Measurements from ENCODE around the gene SLC22A17.
"Not testable (repeated sequence)": the region's sequence is repeated elsewhere in the genome, so short reads cannot be mapped to it uniquely, and the experiment has no call there.

The SLC22A17 gene

GRCh38 chr14:23352506-23353432 is at the start of gene SLC22A17:
SLC22A17 (minus strand) TSS chr14:23352887.
- DNase-seq: peak; percentile 48

DNA sequence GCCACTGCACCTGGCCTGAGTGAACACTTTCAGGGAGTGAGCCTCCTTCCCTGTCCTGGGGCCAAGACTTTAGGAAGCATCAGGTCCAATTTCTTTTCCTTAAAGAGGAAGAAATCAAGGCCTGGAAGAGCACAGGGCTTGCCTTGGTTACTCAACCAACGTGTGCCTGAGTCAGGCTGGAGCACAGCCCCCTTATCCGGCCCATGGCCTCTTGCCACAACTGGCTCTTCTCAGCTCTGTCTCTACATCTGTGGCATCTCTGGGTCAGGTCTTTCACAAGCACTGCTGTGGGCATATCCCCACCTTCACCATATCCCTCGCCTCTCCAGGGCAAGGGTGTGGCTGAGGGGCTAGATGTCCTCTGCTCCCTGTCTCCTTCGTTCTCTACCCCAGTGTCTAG is 48.6 kb upstream of the SLC22A17 start:
- no peak for DNase-seq

DNA sequence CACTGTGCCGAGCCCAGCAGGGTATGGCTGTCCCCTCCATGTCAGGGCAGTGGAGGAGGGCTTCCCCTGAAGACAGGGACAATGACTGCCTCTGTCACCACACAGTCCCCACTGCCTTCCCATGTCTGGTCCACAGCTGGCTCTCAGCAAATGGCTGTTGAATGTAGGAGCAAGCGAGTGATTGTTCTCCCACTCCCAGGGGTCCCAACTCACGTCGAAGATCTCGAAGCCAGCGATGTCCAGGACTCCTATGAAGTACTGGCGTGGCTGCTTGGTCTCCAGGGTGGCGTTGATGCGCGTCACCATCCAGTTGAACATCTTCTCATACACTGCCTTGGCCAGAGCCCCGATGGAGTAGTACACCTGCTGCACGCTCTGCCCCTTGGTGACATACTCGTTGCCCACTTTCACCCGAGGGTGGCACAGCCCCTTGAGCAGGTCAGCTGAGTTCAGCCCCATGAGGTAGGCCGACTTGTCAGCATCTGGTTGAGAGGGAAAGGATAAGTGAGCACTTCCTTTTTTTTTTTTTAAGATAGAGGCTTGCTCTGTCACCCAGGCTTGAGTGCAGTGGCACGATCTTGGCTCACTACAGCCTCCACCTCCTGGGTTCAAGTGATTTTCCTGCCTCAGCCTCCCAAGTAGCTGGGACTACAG is 47.9 kb upstream of the SLC22A17 start:
- DNase-seq: not testable (repeated sequence)

- no peak for DNase-seq
These were observed 46.9 kb upstream of the SLC22A17 start for GRCh38 chr14:23399591-23399990.

DNA sequence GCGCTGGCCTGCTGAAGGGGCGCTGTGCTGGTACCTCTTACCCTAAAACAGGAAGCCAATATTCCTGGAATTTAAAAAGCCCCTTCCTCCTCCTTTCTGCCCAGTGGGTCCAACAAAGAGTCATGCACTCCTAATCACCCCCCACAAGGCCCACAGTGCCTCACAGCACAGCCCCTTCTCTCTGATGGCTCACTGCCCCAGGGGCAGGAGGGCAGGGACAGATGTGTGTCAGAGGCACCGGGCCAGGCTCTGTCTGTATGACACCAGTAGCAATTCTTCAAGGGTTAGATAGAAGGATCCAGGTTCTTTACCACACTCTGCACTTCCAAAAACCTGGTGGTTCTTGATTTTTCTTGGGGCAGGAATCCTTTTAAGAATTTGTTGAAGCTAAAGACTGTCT is 46.4 kb upstream of the SLC22A17 start:
- DNase-seq: no peak

DNA sequence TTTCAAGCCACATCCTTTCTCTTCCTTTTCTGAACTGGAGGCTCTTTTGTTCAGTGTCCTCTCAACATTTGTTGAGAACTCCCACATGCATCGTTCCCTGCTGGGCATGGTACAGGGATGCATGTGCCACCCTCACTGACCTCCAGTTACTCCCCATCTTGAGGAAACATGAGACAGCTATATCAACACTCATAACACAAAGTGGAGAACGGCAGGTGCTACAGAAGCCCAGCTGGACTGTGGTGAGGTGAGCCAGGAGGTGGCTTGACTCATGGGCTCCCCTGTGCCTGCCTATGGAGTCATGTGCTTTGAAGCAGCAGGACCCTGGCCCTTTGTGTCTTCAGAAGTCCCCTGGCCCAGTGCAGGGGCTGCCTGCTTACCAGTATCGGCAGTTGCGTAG is 45.7 kb upstream of the SLC22A17 start:
- no peak for DNase-seq

DNA sequence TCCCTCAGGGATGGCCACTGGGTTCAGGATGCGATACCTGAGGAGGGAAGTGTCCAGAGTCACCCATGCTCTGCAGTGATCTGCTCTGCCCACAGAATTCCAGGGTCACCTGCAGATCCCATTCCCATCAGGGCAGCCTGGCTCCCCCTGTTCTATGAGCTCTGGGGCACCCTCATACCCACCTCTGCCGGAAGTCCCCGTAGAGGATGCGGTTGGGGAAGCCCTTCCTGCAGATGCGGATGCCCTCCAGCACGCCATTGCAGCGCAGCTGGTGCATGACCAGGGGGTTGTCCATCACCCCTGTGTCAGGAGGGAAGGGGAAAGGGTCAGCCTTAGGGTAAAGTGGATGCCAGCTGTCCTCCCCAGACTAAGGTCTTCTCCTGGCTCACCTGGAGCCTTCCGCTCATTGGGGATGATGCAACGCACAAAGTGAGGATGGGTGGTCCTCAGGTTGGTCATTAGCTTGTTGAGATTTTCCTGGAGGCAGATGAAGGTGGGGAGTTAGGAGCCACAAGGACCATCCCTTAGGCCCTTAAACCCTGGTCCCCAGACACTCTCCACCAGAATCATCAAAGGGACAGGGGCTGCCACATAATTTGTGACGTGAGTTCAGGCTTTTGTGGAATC is 44.2 kb upstream of the SLC22A17 start:
- DNase-seq: no peak

DNA sequence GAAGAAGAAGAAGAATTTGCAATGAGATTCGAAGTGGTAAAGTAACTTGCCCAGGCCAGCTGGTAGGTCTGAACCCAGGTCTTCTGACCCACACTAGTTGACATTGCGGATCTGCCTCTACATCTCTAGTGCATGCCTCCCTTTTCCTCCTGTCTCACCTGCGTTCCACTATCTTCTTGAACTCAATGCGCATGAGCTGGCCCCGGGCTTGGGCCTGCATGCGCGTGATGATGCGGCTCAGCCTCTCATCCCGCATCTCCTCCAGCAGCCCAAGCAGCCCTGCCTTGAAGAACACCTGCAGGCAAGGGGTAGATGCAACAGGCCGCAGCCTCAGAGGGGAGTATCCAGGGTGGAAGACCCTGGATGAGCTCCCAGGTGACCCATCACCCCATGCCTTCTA is 43.4 kb upstream of the SLC22A17 start:
- DNase-seq: no peak

DNA sequence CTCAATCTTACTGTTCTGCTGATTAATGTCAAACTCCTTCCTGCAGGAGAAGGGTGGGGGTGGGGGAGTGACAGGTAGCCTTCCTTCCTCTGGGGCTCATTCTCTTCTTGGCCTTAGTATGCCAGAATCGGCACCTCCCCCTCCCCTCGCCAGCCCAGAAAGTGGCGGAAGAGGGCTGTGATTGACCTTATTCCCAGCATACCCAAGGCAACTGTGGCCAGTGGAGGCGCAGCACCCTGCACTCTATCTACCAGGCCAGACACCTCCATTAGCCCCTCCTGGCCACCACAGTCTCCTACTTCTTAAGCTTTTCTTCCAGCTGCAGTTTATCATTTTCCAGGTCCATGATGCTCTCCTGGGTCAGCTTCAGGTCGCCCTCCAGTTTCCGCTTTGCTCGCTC is 39.9 kb upstream of the SLC22A17 start:
- DNase-seq: no peak

DNA sequence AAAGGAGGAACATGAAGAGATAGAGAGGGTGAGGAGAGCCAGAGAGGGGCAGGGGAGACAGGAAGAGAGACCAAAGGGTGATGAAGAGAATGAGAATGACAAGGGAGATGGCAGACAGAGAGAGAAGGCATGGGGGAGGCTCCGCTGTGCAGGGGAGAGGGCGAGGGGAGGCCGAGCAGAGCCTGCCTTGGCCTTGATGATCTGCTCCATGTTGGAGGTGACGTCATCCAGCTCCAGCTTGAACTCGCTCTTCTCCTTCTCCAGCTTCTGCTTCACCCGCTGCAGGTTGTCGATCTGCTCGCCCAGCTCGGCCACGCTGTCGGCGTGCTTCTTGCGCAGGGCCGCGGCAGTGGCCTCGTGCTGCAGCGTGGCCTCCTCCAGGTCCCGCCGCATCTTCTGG is 37.2 kb upstream of the SLC22A17 start:
- DNase-seq: not testable (repeated sequence)

GRCh38 chr14:23389396-23389795 is 36.7 kb upstream of the SLC22A17 start:
- no peak for DNase-seq

DNA sequence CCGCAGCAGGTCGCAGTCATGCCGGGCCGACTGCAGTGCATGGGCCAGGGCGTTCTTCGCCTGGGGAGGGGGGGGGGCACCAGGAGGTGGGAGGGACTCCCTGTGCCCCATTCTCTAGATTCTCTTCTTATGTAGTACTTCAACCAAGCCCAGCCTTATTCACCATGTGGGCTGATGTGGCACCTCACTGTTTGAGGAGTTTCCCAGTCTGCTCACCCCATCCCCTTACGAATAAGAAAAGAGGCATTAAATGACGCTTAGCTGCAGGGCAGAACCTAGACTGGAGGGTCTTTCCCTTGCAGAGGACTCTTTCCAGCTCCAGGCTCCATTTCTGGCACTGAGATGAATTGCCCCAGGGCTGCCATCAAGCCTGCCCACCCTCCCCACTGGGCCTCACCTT is 36.3 kb upstream of the SLC22A17 start:
- DNase-seq: no peak

GRCh38 chr14:23387916-23388882 is 35.5 kb upstream of the SLC22A17 start:
- no peak for DNase-seq

- no peak for DNase-seq
These were observed 34.3 kb upstream of the SLC22A17 start for GRCh38 chr14:23386999-23387398.

DNA sequence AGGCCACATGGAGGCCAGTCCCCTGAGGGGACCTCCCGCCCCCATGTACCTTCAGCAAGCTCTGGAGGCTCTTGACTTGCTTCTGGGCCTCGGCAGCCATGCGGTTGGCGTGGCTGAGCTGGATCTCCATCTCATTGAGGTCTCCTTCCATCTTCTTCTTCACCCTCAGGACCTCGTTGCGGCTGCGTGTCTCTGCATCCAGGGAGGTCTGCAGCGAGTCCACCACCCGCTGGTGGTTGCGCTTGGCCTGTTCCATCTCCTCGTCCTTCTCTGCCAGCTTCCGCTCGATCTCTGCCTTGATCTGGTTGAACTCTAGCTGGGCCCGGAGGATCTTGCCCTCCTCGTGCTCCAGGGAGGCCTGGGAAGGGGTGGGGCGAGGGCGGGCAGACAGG is 33.6 kb upstream of the SLC22A17 start:
- not testable (repeated sequence) for DNase-seq

- DNase-seq: no peak
These were observed 33.1 kb upstream of the SLC22A17 start for GRCh38 chr14:23385642-23386265.

GRCh38 chr14:23385244-23385641 is 32.6 kb upstream of the SLC22A17 start:
- no peak for DNase-seq

DNA sequence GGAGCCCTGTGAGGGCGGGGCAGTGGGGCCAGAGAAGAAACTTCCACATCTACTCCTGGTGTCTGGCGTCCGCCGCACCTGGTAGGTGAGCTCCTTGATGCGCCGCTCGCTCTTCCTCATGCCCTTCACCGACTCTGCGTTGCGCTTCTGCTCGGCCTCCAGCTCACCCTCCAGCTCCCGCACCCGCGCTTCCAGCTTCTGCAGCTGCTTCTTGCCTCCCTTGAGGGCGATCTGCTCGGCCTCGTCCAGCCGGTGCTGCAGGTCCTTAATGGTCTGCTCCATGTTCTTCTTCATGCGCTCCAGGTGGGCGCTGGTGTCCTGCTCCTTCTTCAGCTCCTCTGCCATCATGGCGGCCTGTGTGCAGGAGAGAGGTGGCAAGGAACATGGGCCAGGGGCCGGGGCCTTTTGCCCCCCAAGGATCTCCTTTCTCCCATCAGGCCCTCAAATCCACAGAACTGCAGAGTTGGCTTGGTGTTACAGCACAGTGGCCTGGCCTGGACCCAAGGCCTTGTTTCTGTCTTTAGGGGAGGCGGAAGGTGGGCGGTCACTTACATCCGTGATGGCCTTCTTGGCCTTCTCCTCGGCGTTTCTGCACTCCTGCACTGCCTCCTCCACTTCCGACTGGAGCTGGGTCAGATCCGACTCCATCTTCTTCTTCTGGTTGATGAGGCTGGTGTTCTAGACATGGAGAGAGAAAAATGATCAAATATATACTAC is 31.8 kb upstream of the SLC22A17 start:
- no peak for DNase-seq

- no peak for DNase-seq
These were observed 30.2 kb upstream of the SLC22A17 start for GRCh38 chr14:23382731-23383440.

- DNase-seq: no peak
These were observed 29.6 kb upstream of the SLC22A17 start for GRCh38 chr14:23382276-23382675.

DNA sequence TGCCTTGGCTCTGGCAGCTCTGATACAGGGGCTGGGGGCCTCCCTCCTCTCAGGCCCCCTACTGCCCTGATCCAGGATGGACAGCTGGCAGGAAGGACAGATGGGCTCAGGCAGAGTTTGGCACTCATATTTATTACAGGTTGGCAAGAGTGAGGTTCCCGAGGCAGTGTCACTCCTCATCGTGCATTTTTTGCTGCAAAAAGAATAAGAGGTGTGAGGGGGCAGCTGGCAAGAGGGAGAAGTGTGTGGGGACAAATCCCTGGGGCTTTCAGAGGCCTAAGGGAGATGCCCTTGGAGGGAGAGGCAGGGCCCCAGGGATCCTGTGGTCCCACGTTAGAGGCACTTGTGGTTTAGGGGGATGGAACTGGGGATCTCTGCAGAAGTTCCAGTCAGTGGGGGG is 29.2 kb upstream of the SLC22A17 start:
- DNase-seq: no peak

Measured in kidney glomerular epithelial cell (primary cell).